ENCODE results near the gene ANKRD13D. TPM values are rescaled to one million over a fixed set of nuclear protein-coding genes. Genes with fewer than 3 reads are reported as not detected.

Gene ANKRD13D
- 110 TPM for total RNA-seq

DNA sequence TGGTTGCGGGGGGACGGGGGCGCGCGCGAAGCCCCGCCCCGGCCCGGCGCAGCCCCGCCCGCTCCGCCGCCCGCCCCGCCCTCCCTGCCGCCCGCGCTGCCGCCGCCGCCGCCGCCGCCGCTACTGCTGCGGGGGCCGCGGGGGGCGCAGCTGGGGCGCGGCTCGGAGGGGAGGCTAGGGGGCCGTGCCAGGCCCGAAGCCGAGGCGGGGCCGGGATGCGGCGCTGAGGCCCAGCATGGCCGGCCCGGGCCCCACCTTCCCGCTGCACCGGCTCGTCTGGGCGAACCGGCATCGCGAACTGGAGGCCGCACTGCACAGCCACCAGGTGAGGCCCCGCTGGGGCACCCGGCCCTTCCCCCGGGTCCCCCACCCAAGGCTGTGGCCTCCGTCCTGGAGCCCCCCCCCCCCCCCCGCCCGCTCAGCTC is at the start of gene ANKRD13D:
Gene ANKRD13D (plus strand): TSS at position 78 of the 425 bp plus-strand sequence. CDS start 158 bp downstream, at position 236.
- DNase-seq (ENCODE audit: low spot score), result no peak

DNA sequence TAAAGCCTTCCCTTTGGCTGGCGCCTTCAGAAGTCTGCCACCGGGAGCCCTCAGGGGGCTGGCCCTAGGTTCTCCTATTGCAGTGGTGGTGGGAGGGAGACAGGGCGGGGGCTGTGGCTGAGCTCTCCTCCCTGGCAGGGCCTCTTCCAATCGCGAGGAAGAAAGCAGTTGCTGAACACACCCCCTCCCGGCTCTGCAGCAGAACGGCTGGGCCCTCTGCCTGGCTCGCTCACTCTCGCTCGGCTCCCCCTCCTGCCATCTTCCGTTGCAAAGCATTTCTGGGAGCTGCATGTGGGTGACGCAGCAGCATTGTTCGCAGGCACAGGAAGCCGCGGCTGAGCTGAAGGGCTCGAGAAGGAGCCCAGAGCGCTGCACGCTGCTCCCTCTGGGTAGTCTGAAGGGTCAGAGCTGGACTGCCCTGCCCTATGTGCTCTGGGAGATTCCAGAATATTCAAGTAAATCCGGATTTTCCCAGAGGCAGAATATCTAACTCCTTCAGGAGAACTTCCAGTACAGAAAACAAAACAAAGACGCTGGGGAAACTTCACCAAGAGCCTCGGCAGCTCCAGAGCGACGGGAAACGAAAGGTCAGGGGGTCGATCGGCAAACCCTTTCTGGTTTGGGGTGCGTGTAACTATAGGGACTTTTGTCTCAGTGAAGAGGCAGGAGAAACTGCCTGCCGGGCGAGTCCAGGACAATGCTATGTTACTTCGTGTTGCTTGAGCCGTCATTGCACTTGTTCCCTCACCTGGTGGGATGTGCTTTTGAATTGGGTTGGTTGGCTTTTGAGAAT is 49.1 kb upstream of the ANKRD13D start:
- peak; percentile 98 for DNase-seq (ENCODE audit: low spot score)

DNA sequence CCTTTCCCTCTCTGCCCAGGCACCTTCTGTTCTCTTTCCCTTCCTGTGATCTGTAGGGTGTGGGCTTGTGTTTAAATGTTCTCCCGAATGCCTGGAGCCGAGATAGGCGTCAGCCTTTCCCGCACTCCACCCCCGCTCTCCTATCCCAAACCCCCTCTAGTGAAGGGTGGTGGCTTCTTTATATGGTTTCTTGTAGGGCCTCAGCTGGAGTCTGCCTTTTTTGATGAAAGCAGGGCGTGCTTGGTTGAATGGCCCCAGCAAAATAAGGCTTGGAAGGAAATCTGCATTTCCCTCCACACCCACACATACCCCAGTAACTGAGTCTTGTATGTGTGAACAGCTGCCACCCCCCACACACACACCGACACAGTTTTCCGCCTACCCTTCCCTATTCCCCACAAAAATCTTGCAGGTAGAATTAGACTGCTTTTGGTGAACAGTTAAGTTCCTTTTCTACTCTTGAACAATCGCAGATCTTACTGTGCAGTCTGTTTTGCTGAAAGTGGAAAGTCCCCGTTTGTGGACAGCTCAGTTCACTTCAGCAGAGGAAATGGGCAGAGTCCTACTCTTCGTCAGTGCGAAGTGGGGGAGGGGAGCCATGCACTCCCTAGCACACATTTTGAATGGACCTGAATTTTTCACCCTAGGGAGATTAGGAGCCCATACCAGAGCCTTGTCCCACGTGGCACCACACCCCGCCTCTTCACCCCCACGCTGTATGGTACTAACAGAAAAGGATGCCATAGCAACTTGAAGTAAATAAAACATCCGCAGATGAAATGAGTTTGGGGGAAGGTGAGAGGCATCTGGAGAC is 48.3 kb upstream of the ANKRD13D start:
- peak; percentile 69 for DNase-seq (ENCODE audit: low spot score)

DNA sequence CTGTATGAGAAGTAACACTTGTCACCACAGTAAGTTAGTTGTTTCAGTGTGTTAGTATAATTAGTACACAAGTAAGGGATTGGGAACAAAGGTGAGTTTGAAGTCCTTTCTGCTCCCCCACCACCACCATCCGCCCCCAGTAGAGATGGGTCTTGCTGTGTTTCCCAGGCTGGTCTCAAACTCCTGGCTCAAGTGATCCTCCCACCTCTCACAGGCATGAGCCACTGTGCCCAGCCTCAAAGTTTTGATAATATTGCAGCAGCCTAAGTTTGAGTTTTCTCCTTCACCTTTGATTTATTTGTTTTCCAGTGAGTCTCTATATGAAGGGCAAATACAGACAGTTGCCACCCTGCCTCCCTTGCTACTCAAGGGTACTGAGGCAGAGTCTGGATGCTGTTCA is 46.6 kb upstream of the ANKRD13D start:
- DNase-seq (ENCODE audit: low spot score), result no peak

DNA sequence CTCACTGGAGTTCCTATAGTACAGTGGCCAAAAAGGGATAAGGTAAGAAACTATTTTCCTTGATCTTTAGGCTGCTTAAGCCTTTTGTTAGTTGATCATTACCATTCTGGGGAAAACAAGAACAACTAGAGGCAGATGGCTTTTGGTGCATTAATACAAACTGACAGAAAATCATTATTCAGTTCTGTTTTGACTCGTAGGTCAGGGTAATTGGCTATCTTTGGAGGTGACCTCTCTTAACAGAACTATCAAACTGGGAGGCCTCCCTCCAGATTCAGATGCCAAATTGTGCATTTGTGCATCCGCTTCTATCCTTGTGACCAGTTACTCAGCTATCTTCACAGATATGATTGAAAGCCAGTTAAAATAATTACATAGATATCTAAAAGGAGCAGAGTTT is 46.1 kb upstream of the ANKRD13D start:
- DNase-seq (ENCODE audit: low spot score), result no peak

DNA sequence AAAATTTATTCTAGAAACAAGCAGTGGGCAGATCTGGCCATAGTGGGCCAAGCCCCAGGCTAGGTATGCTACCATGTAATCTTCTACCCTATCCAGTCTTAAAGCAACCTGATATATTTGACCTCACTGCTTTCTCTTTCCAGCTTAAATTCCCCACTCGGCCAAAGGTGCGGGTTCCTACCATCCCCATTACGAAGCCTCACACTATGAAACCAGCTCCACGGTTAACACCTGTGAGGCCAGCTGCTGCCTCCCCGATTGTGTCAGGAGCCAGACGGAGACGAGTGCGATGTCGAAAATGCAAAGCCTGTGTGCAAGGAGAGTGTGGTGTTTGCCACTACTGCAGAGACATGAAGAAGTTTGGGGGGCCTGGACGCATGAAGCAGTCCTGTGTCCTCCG is 44.1 kb upstream of the ANKRD13D start:
- no peak for DNase-seq (ENCODE audit: low spot score)

DNA sequence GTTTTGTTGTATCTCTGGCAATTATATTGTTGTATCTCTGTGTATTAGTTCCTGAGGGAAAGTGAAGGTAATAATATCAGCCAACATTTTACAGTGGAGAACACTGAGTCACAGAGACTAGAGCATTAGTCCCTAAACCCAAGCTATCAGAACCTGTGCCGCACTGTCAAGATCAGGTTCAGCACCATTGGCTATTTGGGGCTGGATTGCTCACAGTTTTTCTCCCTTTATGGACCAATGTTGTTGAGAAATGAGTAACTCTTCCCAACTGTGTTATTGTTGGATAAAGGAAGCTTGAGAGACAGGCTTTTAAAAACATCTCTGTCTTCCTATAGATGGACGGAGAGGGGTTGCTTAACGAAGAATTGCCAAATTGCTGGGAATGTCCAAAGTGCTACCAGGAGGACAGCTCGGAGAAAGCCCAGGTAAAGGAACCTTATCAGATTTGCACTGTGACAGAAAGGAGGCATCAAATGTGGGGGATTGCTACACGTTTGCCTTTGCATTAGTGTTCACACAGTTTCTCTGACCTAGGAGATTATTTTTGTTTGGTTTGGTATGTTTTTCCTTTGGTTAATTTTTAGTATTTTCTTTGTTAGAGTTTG is 41.1 kb upstream of the ANKRD13D start:
- no peak for DNase-seq (ENCODE audit: low spot score)

DNA sequence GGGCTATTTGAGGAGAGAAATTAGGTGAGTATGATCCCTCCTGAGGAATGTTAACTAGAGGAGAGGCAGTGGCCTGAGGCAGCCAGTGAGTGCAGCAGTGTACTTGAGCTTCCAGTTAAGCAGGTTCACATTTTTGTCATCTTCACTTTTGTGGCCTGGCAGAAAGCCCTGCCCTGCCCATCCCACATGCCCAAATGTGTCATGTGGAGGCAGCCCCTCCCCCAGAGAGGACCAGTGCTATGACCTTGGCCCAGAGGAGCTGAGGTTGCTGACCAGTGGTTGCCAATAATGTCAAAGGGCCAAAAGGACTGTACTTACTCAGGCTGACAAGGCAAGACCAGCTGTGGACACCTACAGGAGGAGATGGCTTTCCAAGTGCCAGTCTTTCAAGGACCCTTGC is 40.5 kb upstream of the ANKRD13D start:
- peak; percentile 76 for DNase-seq (ENCODE audit: low spot score)

DNA sequence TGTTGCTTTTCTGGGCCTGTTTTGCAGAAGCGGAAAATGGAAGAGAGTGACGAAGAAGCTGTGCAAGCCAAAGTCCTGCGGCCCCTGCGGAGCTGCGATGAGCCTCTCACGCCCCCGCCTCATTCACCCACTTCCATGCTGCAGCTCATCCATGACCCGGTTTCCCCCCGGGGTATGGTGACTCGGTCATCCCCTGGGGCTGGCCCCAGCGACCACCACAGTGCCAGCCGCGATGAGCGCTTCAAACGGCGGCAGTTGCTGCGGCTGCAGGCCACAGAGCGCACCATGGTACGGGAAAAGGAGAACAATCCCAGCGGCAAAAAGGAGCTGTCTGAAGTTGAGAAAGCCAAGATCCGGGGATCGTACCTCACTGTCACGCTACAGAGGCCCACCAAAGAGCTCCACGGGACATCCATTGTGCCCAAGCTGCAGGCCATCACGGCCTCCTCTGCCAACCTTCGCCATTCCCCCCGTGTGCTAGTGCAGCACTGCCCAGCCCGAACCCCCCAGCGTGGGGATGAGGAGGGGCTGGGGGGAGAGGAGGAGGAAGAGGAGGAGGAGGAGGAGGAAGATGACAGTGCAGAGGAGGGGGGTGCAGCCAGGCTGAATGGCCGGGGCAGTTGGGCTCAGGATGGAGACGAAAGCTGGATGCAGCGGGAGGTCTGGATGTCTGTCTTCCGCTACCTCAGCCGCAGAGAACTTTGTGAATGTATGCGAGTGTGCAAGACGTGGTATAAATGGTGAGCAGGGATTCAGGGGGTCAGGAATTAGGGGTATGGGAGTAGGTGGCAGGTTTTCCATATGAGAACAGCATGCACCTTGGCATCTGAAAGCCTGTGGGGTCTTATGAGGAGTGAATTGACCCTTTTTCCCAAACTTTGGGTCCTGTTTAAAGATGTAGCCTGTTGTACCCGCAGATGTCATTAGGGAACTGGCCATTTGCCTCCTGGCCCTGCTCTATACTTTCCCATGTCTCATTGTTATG is 38.8 kb upstream of the ANKRD13D start:
- DNase-seq (ENCODE audit: low spot score), result no peak

DNA sequence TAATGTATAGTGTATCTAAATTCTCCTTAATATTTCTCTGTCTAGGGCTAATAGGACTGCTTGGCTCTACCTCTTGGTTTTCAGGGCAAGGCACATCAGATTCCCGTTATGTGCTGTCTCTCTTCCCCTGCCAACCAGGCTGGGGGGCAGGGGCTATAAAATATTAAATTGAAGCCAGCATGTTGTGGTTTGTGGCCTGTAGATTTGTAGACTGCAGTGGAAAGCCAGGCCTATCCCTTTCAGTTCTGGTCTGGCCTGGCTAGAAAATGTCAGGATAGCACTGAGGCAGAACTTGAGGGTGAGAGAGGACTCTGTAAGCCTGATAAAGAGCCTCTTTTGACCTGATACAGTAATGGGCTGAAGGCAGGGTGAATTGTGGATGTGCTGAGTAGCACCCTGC is 37.3 kb upstream of the ANKRD13D start:
- DNase-seq (ENCODE audit: low spot score), result no peak

DNA sequence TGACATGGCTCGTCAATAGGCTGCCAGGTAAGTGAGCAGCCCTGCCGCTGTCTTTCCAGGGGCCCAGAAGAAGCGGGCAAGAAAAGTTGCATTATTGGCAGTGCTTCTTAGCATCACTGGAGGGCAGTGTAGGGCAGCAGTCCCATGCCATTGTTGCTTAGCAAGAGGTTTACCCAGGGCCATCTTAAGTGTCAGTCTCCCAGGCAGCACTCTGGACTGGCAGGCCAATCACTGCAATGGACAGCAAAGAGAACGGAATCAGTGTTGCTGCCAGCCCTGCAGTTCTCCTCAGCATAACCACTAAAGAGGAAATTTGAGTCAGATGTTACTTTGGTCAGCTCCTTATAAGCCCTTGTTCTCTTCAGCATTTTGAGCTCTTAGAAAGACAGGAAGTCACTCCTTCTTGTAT is 36.3 kb upstream of the ANKRD13D start:
- no peak for DNase-seq (ENCODE audit: low spot score)

DNA sequence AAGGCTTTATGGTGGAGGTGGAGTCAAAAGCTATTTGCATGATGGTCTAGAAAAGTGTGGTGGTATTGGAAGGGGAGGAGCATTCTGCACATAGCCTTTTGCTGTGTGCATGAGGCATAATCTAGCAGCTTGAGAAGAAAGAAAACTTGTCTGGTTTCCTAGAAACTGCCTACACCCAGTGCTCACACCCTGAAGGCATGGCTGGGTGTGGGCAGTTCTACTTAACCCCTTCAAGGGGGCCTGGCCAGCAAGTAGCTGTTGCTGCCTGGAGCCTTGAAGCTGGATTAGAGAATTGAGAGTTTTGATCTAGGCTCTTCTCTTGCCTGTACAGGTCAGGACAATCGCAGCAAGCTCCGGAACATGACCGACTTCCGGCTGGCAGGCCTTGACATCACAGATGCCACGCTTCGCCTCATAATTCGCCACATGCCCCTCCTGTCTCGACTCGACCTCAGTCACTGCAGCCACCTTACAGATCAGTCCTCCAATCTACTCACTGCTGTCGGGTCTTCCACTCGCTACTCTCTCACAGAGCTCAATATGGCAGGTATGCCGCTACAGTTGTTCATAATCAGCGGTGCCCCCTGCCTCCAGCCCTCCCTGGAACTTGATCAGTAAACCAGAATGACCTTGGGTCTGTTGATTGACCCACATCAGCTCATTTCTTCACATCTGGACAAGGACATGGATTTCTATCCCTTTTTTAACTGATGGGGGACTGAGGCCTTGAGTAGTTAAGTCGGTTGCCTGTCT is 35.1 kb upstream of the ANKRD13D start:
- DNase-seq (ENCODE audit: low spot score), result no peak

DNA sequence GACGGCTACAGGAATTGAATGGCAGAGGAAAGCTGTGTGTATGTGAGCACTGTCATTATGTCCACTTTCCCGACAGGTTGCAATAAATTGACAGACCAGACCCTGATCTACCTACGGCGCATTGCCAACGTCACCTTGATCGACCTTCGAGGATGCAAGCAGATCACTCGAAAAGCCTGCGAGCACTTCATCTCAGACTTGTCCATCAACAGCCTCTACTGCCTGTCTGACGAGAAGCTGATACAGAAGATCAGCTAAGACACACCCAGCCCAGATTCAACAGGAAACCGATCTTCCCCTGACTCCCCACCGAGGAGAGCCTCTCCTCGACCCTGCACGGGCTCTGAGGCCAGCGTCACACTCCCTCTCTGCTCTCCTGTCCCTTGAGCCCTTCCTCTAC is 34.3 kb upstream of the ANKRD13D start:
- no peak for DNase-seq (ENCODE audit: low spot score)

DNA sequence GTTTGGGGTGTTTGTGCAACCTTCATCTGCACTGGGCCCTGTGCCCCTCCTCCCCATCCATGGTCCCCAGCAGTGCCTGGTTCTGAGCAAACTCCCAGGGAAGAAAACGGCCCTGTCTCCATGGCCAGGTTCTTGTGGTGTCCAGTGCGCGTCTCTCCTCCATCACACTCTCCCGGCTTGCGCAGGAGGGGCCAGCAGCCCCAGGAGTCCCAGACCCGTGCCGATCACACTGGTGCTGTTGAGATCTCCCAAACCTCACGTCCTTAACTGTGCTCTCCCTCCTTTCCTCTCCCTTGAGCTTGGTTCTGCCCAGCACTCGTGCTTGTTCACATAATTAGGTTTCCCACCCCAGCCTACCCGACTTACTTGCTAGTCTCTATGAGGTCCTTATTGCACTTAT is 33.8 kb upstream of the ANKRD13D start:
- DNase-seq (ENCODE audit: low spot score), result no peak

DNA sequence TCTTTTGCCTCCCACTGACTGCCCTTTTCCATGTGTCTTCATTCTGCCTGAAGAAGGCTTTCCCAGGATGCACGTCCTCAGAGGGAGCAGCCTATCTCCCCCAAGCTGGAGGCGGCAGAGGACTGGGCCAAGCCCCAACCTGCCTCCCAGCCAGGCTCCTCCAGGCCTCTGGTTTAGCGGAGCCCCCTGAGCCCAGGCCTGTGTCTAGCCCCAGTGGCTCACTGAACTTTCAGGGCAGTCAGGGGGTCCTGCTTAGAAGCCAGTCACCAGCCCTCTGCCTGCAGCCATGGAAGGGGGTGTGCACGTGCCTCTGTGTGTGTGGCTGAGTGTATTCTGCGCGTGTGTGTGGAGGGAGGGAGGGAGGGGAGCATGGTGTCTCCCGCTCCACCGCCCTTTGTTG is 33.2 kb upstream of the ANKRD13D start:
- no peak for DNase-seq (ENCODE audit: low spot score)

DNA sequence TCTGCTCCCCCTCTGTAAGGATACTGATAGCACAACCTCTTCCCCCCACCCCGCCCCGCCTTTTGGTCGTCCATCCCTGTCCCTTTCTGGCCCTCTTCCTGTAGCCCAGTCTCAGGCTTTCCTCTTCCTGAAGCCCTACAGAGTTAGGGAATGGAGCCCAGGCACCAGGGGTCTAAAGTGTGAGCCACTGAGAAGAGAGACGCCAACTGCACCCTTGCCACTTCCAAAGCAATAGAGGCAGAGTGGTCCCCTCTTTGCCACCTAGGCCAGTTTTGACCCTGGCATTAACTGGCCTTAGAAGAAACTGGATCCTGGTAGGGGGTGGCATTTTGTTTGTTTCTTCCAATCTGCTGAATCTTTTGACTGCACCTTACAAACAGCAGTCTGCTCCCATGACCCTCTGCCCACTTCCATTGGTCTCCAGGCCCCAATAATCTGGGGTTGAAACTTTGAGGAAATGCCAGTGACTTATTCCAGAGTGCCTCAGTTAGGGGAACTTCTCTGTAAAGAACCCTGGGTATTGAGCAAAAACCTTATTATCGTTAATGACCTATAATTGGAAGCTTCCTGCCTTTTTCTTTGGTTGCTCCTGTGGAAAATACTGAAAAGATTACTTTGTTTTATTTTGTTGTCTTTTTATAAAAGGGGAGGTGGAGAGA is 32.5 kb upstream of the ANKRD13D start:
- DNase-seq (ENCODE audit: low spot score), result no peak

DNA sequence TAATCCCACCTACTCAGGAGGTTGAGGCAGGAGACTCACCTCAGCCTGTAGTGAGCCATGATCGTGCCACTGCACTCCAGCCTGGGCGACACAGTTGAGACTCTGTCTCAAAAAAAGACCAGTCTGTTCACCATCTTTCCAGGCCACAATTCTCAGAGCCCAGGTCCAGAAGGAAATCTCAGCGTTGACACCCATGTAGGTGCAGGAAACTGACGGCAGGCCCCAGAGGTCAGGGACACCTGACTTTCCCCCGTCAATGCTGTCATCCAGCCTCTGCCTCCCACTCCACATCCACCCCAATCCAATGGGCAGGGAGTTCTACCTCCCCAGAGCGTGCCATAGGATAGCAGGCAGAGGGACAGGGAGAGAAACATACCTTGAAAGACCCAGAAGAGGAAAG is 28.7 kb upstream of the ANKRD13D start:
- DNase-seq (ENCODE audit: low spot score), result no peak

DNA sequence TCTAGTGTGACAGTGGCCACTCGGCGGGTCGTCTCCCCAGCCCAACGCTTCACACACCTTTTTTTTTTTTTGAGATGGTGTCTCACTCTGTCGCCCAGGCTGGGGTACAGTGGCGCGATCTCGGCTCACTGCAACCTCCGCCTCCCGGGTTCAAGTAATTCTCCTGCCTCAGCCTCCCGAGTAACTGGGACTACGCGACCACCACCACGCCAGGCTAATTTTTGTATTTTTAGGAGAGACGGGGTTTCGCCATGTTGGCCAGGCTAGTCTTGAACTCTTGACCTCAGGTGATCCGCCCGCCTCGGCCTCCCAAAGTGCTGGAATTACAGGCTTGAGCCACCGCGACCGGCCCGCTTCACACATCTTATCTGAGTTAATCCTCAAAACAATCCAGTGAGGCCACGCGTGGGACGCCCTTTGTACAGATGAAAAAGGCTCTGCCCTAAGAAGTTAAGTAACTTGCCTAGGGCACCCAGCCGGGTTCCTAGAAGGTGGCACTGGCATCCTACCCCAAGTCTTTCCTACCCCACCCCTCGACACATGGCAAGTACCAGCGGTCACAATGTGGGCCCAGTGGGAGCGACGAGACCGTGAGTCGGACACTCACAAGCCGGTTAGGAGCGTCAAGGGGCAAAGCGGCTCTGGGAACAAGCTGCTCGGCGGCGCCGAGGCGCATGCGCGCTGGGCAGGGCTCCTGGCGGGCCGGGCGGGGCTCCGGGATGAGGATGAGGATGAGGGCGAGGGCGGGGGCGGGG is 28.0 kb upstream of the ANKRD13D start:
- DNase-seq (ENCODE audit: low spot score), result peak; percentile 59

DNA sequence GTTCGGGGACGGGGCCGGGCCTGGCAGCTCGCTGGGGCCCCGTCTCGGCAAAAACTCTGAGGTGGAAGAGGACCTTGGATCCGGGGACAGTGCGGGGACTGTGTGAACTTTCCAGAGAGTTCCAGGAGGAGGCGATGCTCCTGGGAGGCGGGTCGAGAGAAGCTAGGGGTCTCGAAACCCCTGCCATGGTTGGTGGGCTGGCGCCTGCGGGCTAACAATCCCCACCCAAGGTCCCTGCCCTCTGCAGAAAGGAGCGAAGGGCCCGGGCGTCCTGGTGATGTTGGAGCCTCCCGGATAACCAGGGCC is 27.5 kb upstream of the ANKRD13D start:
- no peak for DNase-seq (ENCODE audit: low spot score)

All from ureter (tissue), 1 donor.